SK-MEL-5 (cell line): ENCODE data around the gene ELP5. TPM values are rescaled to one million over a fixed set of nuclear protein-coding genes. Genes with fewer than 3 reads are reported as not detected.
A peak's percentile ranks its signal among the peaks of the same experiment; 100 is the strongest.

Experiments used
- DNase-seq: peaks from one replicate; pipeline ENCODE4 v3.0.0-alpha.2; 2016; ENCODE audit warnings: low read depth, low spot score
- in situ Hi-C: cut with HindIII; loops from 2 replicates; pipeline ENCODE4 v1.10.0; 2016; ENCODE audit warnings: low sequenced_read_pairs, high pct_unique_total_duplicates, low pct_unique_long_range_greater_than_20kb
- total RNA-seq: library from RNA; depleted of rRNA; stranded (reverse); fragments of >200 nt; shearing (Covaris generic); gene quantifications from 2 replicates; pipeline ENCODE4 v1.2.3, GENCODE V29; 2014

The ELP5 gene
- total RNA-seq, 1 experiment from 2014 or later, result 43.8 TPM

- DNase-seq, result no peak
- in situ Hi-C loops, result no loop called here
Observed at GRCh38 chr17:7229504-7229903, 22.5 kb upstream of the ELP5 start.

GRCh38 chr17:7232114-7232513 is 19.9 kb upstream of the ELP5 start:
- no peak for DNase-seq
- in situ Hi-C loops, result no loop called here

- in situ Hi-C loops, result no loop called here
- no peak for DNase-seq
Observed at GRCh38 chr17:7233701-7234082, 18.3 kb upstream of the ELP5 start.

GRCh38 chr17:7234083-7234951 is 17.7 kb upstream of the ELP5 start, which contains the start of gene DVL2:
Gene DVL2, minus strand, starts transcription at chr17:7234517. Its CDS starts 255 bp downstream, at chr17:7234262.
- in situ Hi-C loops, result no loop called here
- DNase-seq, result peak; percentile 94

GRCh38 chr17:7235693-7236665 is 16.0 kb upstream of the ELP5 start:
- in situ Hi-C loops, result no loop called here
- DNase-seq, result peak; percentile 46

- in situ Hi-C loops, result no loop called here
- DNase-seq, result no peak
Observed at GRCh38 chr17:7236808-7237207, 15.2 kb upstream of the ELP5 start.

- peak; percentile 84 for DNase-seq
- in situ Hi-C loops, result no loop called here
Observed at GRCh38 chr17:7237266-7237760, 14.7 kb upstream of the ELP5 start.

- peak; percentile 82 for DNase-seq
- in situ Hi-C loops, result no loop called here
Observed at GRCh38 chr17:7237761-7238419, 14.1 kb upstream of the ELP5 start.

- no peak for DNase-seq
- in situ Hi-C loops, result no loop called here
Observed at GRCh38 chr17:7238420-7239090, 13.5 kb upstream of the ELP5 start.

GRCh38 chr17:7239091-7240027 is 12.7 kb upstream of the ELP5 start, which contains the start of gene PHF23:
Gene PHF23, minus strand, starts transcription at chr17:7239457. Its CDS starts 178 bp downstream, at chr17:7239279.
- in situ Hi-C loops, result no loop called here

GRCh38 chr17:7240375-7240774 is 11.6 kb upstream of the ELP5 start:
- in situ Hi-C loops, result no loop called here

More at GRCh38 chr17:7239091-7240027, 12.7 kb upstream of the ELP5 start, which contains the start of gene PHF23:
- peak; percentile 99 for DNase-seq

GRCh38 chr17:7241090-7241733 is 10.8 kb upstream of the ELP5 start:
- no peak for DNase-seq
- in situ Hi-C loops, result no loop called here

More at GRCh38 chr17:7240375-7240774, 11.6 kb upstream of the ELP5 start:
- no peak for DNase-seq

- in situ Hi-C loops, result no loop called here
- DNase-seq, result peak; percentile 90
Observed at GRCh38 chr17:7241783-7242716, 10.0 kb upstream of the ELP5 start, which contains the start of gene GABARAP. Gene GABARAP, minus strand, starts transcription at chr17:7242449. Its CDS starts 119 bp downstream, at chr17:7242330.

- DNase-seq, result peak; percentile 91
- in situ Hi-C loops, result no loop called here
Observed at GRCh38 chr17:7242717-7243452, 9.1 kb upstream of the ELP5 start.
